DOHH2 (cell line): ENCODE results near the gene USP6NL.

Experiments
- EZH2phosphoT487 ChIP-seq: fragments of 200-600 bp; sonication (generic); IDR thresholded peaks from 2 replicates; pipeline ENCODE4 v1.6.1; 2017; ENCODE audit warnings: borderline replicate concordance, mild to moderate bottlenecking, antibody characterized with exemption, low read length, moderate library complexity, mixed read lengths
- TF ChIP-seq, protein P1 (sequence below): fragments of 200-600 bp; sonication (generic); IDR thresholded peaks from one replicate; pipeline ENCODE4 v1.5.1; 2014; ENCODE audit warnings: antibody characterized with exemption, mild to moderate bottlenecking, low read depth, low read length; ENCODE audit not compliant: poor library complexity, severe bottlenecking

DNA sequence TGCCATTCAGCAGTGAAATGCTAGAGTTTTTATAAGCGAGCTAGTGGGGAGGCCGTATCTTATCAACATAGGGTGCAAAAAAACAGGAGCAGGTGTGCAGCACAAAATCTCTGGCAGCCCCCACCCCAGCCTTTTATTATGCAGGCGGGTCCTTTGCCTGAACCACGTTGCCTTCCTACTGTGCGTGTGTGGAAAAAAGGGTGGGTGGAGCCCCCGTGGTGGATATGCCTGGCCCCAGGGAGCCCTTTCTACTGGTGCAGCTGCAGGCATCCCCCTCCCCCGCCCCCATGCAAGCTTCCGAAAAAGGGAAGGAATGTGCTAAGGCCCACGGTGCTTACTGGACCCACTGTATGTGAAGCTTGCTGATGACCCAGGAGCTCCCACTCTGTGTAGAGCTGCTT lies 175.9 kb downstream of the USP6NL start:
- TF ChIP-seq, protein P1, sequence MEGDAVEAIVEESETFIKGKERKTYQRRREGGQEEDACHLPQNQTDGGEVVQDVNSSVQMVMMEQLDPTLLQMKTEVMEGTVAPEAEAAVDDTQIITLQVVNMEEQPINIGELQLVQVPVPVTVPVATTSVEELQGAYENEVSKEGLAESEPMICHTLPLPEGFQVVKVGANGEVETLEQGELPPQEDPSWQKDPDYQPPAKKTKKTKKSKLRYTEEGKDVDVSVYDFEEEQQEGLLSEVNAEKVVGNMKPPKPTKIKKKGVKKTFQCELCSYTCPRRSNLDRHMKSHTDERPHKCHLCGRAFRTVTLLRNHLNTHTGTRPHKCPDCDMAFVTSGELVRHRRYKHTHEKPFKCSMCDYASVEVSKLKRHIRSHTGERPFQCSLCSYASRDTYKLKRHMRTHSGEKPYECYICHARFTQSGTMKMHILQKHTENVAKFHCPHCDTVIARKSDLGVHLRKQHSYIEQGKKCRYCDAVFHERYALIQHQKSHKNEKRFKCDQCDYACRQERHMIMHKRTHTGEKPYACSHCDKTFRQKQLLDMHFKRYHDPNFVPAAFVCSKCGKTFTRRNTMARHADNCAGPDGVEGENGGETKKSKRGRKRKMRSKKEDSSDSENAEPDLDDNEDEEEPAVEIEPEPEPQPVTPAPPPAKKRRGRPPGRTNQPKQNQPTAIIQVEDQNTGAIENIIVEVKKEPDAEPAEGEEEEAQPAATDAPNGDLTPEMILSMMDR = no peak
- TF ChIP-seq EZH2phosphoT487 = no peak
